Measurements from ENCODE around the gene AURKAIP1. TPM values are rescaled to one million over a fixed set of nuclear protein-coding genes. Genes with fewer than 3 reads are reported as not detected.
A peak's percentile ranks its signal among the peaks of the same experiment; 100 is the strongest.

Gene AURKAIP1
- total and polyA plus RNA-seq, 2 of the 13 experiments (the other 11 are each of a cell fraction or from before 2014, with no cell fraction given): 69.5 to 175 TPM

DNA sequence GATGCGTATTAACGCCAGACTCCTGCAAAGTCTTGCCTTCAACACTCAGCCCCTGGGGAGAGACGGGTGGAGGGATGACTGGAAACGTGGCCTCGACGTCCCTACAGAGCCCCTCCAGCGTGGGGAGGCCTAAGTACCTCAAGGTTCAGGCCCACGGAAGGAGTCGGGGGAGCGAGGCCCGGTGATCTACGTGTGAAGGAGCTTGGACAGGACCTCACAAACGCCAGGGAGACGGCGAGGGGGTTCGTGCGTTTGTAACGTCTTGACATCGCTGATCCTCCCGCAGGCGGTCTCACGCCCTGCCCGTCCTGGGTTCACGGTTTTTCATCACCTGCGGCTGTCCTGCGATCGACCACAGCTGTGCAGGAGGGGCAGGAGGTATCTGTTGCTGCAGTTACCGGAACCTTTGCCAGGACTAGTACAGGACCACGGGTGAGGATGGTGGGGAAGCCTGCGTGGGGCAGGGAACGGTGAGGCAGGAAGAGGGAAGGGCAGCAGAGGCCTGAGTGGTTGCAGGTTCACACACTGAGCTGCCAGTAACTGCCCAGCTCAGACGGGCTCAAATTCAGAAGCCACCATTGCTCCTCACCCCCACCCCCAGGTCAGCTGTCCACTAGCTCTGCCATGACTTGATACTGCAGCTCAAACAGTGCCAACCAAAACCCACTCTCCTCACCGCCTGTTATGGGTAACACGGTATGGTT lies 25.0 kb upstream of the AURKAIP1 start (continued):
- TF ChIP-seq, protein P1, sequence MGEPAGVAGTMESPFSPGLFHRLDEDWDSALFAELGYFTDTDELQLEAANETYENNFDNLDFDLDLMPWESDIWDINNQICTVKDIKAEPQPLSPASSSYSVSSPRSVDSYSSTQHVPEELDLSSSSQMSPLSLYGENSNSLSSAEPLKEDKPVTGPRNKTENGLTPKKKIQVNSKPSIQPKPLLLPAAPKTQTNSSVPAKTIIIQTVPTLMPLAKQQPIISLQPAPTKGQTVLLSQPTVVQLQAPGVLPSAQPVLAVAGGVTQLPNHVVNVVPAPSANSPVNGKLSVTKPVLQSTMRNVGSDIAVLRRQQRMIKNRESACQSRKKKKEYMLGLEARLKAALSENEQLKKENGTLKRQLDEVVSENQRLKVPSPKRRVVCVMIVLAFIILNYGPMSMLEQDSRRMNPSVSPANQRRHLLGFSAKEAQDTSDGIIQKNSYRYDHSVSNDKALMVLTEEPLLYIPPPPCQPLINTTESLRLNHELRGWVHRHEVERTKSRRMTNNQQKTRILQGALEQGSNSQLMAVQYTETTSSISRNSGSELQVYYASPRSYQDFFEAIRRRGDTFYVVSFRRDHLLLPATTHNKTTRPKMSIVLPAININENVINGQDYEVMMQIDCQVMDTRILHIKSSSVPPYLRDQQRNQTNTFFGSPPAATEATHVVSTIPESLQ (CRISPR knock-in tag; conservative IDR thresholded peaks at IDR 0.05): no peak
- TF ChIP-seq, protein P2, sequence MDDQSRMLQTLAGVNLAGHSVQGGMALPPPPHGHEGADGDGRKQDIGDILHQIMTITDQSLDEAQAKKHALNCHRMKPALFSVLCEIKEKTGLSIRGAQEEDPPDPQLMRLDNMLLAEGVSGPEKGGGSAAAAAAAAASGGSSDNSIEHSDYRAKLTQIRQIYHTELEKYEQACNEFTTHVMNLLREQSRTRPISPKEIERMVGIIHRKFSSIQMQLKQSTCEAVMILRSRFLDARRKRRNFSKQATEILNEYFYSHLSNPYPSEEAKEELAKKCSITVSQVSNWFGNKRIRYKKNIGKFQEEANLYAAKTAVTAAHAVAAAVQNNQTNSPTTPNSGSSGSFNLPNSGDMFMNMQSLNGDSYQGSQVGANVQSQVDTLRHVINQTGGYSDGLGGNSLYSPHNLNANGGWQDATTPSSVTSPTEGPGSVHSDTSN (CRISPR knock-in tag; IDR thresholded peaks at IDR 0.05; ENCODE audit: borderline replicate concordance): no peak
- TF ChIP-seq, protein P3, sequence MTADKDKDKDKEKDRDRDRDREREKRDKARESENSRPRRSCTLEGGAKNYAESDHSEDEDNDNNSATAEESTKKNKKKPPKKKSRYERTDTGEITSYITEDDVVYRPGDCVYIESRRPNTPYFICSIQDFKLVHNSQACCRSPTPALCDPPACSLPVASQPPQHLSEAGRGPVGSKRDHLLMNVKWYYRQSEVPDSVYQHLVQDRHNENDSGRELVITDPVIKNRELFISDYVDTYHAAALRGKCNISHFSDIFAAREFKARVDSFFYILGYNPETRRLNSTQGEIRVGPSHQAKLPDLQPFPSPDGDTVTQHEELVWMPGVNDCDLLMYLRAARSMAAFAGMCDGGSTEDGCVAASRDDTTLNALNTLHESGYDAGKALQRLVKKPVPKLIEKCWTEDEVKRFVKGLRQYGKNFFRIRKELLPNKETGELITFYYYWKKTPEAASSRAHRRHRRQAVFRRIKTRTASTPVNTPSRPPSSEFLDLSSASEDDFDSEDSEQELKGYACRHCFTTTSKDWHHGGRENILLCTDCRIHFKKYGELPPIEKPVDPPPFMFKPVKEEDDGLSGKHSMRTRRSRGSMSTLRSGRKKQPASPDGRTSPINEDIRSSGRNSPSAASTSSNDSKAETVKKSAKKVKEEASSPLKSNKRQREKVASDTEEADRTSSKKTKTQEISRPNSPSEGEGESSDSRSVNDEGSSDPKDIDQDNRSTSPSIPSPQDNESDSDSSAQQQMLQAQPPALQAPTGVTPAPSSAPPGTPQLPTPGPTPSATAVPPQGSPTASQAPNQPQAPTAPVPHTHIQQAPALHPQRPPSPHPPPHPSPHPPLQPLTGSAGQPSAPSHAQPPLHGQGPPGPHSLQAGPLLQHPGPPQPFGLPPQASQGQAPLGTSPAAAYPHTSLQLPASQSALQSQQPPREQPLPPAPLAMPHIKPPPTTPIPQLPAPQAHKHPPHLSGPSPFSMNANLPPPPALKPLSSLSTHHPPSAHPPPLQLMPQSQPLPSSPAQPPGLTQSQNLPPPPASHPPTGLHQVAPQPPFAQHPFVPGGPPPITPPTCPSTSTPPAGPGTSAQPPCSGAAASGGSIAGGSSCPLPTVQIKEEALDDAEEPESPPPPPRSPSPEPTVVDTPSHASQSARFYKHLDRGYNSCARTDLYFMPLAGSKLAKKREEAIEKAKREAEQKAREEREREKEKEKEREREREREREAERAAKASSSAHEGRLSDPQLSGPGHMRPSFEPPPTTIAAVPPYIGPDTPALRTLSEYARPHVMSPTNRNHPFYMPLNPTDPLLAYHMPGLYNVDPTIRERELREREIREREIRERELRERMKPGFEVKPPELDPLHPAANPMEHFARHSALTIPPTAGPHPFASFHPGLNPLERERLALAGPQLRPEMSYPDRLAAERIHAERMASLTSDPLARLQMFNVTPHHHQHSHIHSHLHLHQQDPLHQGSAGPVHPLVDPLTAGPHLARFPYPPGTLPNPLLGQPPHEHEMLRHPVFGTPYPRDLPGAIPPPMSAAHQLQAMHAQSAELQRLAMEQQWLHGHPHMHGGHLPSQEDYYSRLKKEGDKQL (CRISPR knock-in tag; IDR thresholded peaks at IDR 0.05; ENCODE audit: low read depth): no peak
- TF ChIP-seq SALL1 (CRISPR knock-in tag; IDR thresholded peaks at IDR 0.05): no peak; the same call in 1 of the 2 replicates
- no peak for TF ChIP-seq NRL (CRISPR knock-in tag; IDR thresholded peaks at IDR 0.05; ENCODE audit: borderline replicate concordance)
- no peak for TF ChIP-seq CEBPG (CRISPR knock-in tag; IDR thresholded peaks at IDR 0.05)
- 0 out of 2 replicates have a peak, but pooled peaks have one; percentile 80 for TF ChIP-seq ZFYVE20 (CRISPR knock-in tag; IDR thresholded peaks at IDR 0.05; ENCODE audit: borderline replicate concordance, low read depth)
- 0 out of 2 replicates have a peak, but pooled peaks have one; percentile 32 for TF ChIP-seq ZNF563 (CRISPR knock-in tag; IDR thresholded peaks at IDR 0.05)
- TF ChIP-seq, protein P4, sequence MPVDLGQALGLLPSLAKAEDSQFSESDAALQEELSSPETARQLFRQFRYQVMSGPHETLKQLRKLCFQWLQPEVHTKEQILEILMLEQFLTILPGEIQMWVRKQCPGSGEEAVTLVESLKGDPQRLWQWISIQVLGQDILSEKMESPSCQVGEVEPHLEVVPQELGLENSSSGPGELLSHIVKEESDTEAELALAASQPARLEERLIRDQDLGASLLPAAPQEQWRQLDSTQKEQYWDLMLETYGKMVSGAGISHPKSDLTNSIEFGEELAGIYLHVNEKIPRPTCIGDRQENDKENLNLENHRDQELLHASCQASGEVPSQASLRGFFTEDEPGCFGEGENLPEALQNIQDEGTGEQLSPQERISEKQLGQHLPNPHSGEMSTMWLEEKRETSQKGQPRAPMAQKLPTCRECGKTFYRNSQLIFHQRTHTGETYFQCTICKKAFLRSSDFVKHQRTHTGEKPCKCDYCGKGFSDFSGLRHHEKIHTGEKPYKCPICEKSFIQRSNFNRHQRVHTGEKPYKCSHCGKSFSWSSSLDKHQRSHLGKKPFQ (CRISPR knock-in tag; IDR thresholded peaks at IDR 0.05; ENCODE audit: insufficient replicate concordance): peak; percentile 14
- TF ChIP-seq ZNF546 (CRISPR knock-in tag; conservative IDR thresholded peaks at IDR 0.05): 0 out of 2 replicates have a peak, but pooled peaks have one; percentile 3
- TF ChIP-seq, protein P5, sequence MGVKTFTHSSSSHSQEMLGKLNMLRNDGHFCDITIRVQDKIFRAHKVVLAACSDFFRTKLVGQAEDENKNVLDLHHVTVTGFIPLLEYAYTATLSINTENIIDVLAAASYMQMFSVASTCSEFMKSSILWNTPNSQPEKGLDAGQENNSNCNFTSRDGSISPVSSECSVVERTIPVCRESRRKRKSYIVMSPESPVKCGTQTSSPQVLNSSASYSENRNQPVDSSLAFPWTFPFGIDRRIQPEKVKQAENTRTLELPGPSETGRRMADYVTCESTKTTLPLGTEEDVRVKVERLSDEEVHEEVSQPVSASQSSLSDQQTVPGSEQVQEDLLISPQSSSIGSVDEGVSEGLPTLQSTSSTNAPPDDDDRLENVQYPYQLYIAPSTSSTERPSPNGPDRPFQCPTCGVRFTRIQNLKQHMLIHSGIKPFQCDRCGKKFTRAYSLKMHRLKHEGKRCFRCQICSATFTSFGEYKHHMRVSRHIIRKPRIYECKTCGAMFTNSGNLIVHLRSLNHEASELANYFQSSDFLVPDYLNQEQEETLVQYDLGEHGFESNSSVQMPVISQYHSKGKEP (CRISPR knock-in tag; IDR thresholded peaks at IDR 0.05): 0 out of 2 replicates have a peak, but pooled peaks have one; percentile 3
- TF ChIP-seq ZNF724P (CRISPR knock-in tag; IDR thresholded peaks at IDR 0.05; ENCODE audit: borderline replicate concordance): peak; percentile 3; the same call in 1 of the 2 replicates
- no peak for TF ChIP-seq SNAI1 (CRISPR knock-in tag; IDR thresholded peaks at IDR 0.05; ENCODE audit: borderline replicate concordance)
- TF ChIP-seq, protein P6, sequence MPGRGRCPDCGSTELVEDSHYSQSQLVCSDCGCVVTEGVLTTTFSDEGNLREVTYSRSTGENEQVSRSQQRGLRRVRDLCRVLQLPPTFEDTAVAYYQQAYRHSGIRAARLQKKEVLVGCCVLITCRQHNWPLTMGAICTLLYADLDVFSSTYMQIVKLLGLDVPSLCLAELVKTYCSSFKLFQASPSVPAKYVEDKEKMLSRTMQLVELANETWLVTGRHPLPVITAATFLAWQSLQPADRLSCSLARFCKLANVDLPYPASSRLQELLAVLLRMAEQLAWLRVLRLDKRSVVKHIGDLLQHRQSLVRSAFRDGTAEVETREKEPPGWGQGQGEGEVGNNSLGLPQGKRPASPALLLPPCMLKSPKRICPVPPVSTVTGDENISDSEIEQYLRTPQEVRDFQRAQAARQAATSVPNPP (CRISPR knock-in tag; IDR thresholded peaks at IDR 0.05): no peak
